Stimulated activated CD8-positive, alpha-beta memory T cell treated with anti-CD3 and anti-CD28 coated beads, Interleukin-4, amount 100 ng/mL, for 1 hour (primary cell): ENCODE data around the gene CLEC1A.

ENCODE experiments used
- DNase-seq, 2 donors: peaks; one replicate each; pipeline ENCODE4 v3.0.0-alpha.2; 2020; ENCODE audit warnings: low read depth in 2 of 2, low spot score in 1 of 2

The CLEC1A gene, protein sequence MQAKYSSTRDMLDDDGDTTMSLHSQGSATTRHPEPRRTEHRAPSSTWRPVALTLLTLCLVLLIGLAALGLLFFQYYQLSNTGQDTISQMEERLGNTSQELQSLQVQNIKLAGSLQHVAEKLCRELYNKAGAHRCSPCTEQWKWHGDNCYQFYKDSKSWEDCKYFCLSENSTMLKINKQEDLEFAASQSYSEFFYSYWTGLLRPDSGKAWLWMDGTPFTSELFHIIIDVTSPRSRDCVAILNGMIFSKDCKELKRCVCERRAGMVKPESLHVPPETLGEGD

DNA sequence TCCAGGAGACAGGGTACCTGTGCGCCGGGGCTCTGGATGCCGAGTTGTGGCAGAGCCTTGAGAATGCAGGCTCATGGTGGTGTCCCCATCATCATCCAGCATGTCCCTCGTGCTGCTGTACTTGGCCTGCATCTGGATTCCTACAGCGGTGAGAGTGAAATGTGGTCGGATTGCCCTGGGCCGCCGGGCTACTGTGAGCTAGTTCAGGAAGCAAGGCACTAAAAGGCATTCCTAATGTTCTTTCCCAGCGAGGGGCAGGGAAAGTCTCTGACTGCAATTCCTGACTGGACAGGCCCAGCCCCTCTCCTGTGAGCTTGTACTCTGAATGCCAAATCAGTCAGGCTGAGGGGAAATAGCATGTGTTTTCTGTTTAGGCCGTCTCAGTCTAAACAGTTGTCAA, at the start of gene CLEC1A:
CLEC1A (minus strand) TSS at position 195 of the 400 bp plus-strand sequence; CDS start at position 132, 63 bp downstream.
- no peak for DNase-seq

DNA sequence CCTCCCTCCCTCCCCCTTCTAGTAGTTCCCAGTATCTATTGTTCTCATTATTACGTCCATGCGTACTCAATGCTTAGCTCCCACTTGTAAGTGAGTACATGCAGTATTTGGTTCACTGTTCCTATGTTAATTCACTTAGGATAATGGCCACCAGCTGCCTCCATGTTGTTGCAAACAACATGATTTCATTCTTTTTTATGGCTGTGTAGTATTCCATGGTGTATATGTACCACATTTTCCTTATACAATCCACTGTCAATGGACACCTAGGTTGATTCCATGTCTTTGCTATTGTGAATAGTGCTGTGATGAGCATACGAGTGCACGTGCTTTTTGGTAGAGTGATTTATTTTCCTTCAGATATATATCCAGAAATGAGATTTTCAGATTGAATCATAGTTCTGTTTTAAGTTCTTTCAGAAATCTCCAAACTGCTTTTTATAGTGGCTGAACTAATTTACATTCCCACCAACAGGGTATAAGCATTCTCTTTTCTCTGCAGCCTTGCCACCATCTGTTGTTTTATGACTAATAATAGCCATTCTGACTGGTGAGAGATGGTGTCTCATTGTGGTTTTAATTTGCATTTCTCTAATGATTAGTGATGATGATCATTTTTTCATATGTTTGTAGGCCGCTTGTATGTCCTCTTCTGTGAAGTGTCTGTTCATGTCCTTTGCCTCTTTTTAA, 49.1 kb upstream of the CLEC1A start:
- DNase-seq = no peak

DNA sequence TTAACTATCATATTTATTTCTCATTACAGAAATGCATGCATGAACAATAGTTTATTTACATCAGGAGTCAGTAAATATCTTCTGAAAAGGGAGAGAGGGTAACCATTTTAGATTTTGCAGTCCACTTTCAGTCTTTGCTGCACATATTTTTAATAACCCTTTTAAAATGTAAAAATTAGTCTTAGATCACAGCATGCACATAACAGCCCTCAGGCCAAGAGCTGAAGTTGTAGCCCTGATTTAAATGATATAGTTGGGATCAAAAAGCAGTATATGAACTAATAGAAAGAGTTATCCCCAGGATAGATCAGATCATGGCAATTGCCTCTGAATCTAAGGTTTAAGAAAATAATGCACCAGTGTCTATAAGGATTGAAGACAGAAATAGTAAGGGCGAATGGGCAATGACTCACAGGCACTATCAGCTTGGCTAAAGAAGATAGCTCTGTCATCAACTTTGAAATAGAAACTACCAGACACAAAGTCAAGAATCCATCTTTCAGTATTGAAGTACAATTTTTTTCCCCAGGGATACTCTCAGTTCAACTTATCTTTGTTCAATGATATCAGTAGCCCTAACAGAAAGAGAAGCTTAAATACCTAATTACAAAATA, 44.3 kb upstream of the CLEC1A start:
- no peak for DNase-seq

DNA sequence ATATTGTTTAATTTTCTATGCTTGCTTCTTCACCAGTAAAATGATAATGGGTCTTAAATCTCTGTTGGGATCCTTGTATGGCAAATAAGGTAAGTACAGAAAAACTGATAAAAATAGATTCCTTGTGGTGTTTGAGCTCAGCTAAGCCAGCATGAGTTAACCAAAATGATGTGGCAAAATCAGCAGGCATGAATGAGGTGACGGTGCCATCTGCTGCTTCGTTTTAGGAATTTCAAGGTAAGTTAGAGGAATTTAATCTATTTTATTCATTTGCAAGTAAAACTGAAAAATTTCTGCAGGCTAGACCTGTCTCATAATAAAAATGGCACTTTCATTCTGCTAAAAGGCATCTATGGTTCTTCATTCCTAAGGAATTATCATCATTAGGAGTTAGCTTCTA, 41.2 kb upstream of the CLEC1A start:
- DNase-seq = no peak

DNA sequence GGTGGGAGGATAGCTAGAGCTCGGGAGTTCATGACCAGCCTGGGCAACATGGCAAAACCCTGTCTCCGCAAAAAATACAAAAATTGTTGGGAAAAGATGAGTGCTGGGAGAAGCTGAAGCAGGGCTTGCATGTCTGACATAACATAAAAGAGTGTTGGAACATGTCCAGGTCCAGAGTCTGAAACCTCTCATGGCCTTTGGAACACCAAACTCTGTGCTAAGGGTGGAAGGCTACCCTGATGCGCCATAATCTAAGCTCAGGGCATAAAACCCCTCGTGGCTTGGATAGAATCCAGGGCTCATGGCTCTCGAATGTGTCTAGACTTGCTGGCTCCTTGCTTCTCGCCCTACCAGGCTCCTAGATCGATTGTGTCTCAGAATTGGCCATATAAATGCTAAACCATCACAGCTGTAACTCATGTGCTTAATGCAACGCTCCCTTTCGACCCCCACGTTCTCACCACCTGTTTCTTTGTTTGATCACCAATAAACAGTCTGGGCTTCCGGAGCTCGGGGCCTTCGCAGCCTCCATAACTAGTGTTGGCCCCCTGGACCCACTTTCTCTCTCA, 37.9 kb upstream of the CLEC1A start:
- DNase-seq = no peak

DNA sequence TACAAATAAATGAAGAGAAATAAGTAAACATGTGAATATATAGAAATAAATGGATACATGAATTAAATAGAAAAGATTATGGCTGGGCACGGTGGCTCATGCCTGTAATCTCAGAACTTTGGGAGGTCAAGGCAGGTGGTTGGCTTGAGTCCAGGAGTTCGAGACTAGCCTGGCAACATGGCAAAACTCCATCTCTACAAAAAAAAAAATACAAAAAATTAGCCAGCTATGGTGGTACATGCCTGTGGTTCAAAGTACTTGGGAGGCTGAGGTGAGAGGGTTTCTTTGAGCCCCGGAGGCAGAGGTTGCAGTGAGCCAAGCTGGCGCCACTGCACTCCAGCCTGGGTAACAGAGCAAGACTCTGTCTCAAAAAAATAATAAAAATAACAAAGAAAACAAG, 36.3 kb upstream of the CLEC1A start:
- no peak for DNase-seq

DNA sequence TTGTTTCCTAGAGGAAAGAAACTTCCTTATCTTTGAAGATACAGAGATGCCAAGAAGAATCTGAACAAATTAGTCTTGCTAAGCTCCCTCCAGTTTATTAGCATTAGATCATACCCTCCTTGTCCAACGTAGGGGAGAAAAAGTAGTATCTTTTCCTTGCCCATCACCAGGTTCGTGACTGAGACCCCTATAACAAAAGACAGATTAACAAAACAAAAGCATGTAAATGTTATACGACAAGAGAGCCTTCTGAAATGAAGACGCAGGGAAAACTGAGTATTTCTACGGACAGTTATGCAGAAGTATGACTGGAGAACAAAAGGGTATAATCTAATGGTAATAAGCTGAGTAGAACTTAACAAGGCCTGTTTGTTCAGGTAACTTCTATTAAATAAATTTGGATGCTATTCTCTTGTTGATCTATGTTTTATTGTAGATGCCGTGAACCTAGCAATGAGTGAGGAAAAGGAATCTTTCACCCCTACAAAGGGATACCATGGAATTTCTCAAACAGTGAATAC, 34.1 kb upstream of the CLEC1A start:
- DNase-seq = no peak

DNA sequence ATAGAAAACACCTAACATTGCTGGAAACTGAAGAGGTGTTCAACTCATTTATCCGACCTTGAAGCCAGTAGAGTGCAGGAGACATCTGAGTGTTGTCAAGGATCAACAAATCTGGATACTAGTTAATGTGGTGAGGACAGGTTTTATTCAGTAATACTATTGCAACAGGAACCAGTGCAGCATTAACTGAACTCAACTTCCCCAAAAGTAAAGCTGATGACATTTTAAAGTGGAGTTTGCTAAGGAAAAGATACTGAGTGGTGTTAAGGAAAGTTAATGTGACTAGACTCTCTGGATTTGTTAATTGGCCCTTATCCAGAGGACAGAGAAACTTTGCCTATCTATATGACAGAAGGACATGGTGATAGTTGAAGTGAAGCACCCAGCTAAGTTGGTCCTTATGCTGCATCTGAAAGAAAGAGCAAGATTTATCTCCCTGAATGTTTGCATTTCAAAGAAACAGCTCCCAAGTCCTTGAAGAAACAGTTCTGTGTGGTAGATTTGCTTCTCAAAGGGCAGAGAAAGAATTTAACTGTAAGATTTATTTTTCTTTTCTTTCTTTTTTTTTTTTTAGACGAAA, 32.4 kb upstream of the CLEC1A start:
- no peak for DNase-seq

DNA sequence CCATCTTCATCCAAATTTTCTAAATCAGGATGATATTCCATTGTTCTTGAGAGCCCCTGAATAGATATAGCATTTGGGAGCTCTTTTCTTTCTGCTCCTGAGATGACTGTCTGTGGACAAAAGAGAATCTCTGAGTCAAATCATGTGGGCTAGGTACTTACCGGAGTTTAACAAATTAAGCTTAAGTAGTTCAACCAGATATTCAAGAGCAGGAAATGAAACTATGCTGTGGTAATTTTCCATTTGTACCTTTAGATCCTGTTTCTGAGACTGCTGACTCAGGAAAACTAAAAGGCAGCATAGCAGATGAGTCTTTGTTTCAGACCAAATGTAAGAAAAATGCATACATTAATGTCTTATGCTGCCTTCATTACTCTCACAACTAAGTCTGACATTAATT, 31.3 kb upstream of the CLEC1A start, which contains the start of gene CLEC7A:
CLEC7A (minus strand) TSS at position 158 of the 400 bp plus-strand sequence; CDS start at position 41, 117 bp downstream.
- DNase-seq = no peak

DNA sequence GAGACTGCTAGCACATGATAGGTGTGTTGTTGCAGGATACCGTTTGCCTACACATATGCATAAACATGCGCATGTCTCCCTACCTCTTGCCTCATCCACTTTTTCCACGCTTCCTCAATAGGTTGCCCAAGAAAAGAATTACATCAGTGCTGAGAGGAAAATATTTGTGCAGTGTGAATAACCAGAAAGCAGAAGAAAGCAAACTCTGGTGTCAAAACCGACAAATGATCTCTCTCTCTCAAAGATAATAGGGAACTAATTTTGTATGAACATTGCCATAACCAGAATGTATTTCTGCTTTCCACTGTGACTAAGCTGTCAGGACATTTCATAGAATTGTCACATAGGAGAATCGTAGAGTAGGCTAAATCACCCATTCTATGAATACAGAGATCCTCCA, 29.9 kb upstream of the CLEC1A start:
- DNase-seq = no peak

DNA sequence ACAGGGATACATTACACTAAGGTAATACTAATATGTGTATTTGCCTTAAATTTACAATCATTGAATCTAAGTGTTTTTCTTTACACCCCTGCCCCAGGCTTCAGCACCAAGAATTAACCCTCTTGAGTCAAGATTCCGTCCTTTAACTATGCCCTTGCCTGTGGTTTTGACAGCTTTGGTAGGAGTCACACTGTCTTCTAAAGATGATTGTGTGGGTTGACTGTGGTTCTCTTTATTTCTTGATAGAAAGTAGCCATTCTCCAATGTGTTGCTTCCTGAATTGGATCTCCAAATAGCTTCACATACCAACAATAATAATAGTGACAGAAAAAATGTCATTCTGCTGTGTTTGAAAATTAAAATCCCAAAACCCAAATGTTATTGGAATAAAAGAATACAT, 27.6 kb upstream of the CLEC1A start:
- no peak for DNase-seq

DNA sequence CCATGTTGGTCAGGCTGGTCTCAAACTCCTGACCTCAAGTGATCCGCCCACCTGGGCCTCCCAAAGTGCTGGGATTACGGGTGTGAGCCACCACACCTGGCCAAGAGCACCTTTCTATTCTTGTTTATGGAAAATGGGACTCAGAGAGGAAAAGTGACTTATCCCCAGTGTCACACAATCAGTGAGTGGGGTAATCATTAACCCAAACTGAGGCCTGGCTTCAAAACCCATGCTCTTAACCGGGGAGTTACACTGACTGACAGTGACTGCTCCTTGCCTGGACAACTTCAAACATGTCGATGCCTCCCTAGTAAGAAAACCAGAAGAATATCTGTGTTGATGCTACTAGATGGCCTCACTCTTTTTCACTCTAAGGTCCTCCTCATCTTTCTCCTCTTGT, 23.9 kb upstream of the CLEC1A start:
- no peak for DNase-seq

DNA sequence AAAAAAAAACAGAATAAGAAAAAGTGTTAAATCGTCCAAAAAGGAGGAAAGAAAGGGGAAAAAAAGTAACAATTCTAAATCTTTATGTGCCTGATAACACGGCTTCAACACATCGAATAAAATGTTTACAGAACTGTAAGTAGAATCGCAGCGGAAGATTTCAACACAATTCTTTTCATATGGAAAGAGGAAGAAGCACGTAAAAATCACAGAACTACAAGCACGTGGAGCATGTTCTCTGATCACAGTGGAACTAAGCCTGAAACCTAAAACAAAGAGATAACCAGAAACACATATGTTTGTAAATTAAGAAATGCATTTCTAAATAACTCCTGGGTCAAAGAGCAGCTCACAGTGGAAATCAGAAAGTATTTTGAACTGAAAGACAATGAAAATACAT, 22.5 kb upstream of the CLEC1A start:
- no peak for DNase-seq

DNA sequence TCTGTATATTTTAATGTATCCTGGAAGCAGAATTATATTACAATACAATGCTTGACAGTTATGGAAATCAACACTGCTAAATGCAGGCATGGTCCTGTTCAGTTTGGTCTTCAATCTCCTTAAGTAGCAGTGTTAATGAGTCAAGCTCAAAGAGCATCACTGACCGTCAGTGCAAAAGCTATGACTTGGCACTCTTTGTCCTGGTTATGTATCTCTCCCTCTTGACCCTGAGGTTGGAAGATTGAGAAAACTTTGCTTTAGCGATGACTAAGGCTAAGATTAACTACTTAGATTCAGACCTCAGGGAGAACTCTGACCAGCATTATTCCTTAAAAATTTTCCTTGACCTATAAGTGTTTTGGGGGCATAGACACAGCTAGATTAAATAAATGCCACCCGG, 20.3 kb upstream of the CLEC1A start:
- no peak for DNase-seq

DNA sequence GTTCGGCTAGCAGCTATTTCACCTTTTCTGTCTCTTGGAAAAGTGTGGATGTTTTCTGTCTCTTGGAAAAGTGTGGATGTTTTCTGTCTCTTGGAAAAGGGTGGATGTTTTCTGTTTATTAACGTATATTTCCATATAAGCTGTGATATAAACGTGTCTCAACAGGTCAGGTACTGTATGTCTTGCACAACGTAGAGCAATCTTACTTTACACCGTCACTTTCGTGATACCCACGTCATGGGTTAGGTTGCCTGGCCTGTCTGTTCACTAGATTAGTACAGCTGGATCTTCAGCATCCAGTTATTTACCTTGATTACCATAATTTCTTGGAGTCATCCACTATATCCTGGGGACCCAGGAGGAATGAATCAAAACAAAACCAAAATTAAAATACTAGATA, 17.1 kb upstream of the CLEC1A start:
- no peak for DNase-seq

DNA sequence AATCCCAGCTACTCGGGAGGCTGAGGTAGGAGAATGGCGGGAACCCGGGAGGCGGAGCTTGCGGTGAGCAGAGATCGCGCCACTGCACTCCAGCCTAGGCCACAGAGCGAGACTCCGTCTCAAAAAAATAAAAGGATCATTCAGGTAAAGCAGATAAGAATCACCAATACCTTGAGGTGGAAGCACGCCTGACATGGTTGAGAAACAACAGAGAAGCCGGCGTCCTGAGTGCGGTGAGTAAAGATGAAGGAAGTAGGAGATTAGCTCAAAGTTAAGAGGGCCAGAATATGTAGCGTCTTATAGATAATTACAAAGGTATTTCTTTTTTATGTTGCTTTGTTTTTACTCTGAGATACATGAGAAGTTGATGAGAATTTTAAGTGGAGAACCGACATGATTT, 16.5 kb upstream of the CLEC1A start:
- no peak for DNase-seq

DNA sequence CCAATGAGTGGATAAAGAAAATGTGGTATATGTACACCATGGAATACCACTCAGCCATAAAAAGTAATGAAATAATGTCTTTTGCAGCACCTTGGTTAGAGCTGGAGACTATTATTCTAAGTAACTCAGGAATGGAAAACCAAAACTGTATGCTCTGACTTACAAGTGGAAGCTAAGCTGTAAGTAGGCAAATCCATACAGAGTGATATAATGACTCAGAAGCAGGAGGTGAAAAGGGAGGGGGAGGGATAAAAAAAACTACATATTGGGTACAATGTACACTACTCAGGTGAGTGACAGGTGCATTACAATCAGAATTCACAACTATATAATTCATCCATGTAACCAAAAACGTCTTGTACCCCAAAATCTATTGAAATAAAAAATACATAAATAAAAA, 15.1 kb upstream of the CLEC1A start:
- DNase-seq = no peak

DNA sequence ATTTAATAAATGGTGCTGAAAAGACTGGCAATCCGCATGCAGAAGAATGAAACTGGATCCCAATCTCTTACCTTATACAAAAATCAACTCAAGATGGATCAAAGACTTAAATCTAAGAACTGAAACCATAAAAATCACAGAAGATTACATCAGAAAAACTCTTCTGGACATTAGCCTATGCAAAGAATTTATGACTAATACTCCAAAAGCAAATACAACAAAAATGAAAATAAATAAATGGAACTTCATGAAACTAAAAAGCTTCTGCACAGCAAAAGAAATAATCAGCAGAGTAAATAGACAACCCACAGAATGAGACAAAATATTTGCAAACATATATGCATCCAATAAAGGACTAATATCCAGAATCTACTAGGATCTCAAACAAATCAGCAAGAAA, 14.3 kb upstream of the CLEC1A start:
- DNase-seq = no peak

DNA sequence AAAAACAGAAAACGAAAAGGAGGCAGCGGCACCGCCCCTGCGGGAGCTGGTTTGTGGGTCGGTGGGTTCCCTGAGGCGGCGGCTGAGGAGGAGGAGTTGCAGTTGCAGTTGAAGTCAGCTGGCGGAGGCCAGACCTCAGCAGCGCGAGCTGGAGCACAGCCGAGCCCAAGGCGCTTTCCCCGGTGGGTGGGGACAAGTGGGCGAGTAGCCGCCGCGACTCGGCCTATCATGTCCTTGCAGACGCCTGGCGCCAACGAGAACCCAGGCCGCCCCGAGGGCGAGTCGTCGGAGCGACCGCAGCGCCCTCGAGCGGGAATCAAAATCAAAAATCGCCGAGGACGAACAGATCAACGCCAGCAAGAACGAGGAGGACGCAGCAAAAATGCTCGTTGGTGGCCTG, 12.7 kb upstream of the CLEC1A start:
- no peak for DNase-seq

DNA sequence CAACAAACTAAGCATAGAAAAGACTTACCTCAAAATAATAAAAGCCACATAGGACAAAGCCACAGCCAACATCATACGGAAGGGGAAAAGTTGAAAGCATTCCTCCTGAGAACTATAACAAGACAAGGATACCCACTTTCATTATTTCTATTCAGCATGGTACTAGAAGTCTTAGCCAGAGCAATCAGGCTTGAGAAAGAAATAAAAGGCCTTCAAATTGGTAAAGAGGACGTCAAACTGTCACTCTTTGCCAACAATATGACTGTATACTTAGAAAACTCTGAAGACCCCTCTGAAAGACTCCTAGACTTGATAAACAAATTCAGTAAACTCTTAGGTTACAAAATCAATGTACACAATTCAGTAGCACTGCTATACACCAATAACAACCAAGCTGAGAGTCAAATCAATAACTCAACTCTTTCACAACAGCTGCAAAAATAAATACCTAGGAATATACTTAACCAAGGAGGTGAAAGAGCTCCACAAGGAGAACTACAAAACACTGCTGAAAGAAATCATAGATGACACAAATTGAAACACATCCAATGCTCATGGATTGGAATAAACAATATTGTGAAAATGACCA, 11.6 kb upstream of the CLEC1A start:
- no peak for DNase-seq

DNA sequence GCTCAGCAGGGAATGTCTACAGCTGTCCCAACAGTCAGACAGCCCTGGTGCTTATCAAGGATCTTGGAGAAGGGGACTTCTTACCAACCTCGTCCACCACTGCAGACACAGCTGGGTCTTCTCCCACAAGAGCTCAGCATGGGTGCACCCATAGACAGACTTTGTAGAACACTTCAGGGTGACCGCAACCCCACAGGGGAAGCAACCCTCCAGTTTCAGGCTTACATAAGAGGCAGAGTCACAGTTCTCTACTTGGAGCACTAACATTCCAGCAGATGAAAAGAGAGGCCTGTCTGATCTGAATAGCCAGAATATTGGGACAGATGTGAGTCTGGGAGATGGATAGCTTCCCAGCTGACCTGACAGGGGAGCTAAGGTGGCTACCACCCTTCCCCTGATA, 3.5 kb upstream of the CLEC1A start:
- DNase-seq = no peak
